Brain pericyte (primary cell): ENCODE data around the gene CHCHD5.
"Not testable (repeated sequence)": the region's sequence is repeated elsewhere in the genome, so short reads cannot be mapped to it uniquely, and the experiment has no call there.

Experiments
- DNase-seq: peaks from one replicate; pipeline ENCODE4 v3.0.0-alpha.2; 2012; ENCODE audit warnings: low read depth, low spot score

CHCHD5 gene

DNA sequence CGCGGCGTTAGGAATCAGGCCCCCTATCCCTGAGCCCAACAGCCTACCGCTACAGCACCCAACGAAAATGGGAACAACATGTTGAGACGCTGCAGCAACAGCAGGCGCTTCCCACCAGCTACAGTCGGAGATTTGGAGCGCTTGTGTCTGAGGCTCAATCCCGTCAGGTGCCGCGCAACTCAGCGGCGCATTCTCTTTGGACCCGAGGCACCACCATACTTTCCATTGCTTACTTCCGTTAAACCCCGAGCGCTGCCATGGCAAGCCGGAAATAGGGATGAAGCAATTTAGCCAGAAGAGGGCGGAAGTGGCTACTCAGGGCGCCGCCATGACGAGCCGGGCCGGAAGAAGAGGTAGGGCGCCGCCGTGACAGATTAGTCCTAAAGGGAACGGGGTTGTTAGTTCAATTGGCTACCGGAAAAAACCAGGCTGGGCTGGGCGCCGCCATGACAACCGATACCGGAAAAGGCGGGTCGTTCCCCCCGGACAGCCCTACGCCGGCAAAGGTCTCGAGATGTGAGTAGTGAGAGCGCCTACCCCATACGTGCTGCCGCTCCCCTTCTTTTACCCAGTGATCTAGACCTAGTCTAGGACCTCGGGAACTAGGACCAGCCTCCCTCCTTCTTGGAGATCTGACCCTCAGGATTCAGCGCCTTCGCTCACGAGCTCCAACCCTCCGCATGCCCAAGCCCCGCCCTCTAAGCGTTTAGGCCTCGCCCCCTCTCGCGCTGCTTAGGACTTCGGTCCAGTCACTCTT lies at the start of gene CHCHD5:
Gene CHCHD5, plus strand, starts transcription at position 476 of the 757 bp plus-strand sequence. Its CDS starts 39 bp downstream, at position 515.
- DNase-seq = peak; percentile 80

- no peak for DNase-seq
These were observed 49.6 kb upstream of the CHCHD5 start for GRCh38 chr2:112534826-112535225.

GRCh38 chr2:112536665-112537064 lies 47.7 kb upstream of the CHCHD5 start:
- not testable (repeated sequence) for DNase-seq

DNA sequence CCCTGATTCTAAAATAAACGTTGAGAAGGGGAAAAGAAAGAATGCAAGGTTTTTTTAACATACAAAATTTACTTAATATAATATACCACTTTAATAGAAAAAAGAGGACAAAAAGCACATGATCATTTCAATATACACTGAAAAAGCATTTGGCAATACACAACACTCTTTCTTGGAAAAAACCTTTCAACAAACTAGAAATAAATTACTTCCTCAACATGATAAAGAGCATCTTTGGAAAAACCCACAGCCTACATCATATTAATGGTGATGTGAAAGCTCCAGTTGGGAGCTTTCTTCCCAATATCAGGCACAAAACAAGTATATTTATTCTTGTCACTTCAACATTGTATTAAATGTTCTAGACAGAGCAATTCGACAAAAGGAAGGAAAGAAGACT lies 45.1 kb upstream of the CHCHD5 start:
- DNase-seq = no peak

DNA sequence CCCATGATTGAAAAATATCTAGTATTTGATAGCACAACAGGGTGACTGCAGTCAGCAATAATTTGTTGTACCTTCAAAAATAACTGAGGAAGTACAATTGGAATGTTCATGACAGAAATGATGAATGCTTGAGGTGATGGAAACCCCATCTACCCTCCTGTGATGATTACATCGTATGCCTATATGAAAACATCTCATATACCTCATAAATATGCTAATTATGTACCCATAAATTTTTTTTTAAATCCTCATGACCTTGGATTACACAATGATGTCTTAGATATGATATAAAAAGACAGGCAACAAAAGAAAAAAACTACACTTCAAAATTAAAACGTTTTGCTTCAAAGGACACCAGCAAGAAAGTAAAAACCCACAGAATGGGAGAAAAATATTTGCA lies 43.5 kb upstream of the CHCHD5 start:
- no peak for DNase-seq

DNA sequence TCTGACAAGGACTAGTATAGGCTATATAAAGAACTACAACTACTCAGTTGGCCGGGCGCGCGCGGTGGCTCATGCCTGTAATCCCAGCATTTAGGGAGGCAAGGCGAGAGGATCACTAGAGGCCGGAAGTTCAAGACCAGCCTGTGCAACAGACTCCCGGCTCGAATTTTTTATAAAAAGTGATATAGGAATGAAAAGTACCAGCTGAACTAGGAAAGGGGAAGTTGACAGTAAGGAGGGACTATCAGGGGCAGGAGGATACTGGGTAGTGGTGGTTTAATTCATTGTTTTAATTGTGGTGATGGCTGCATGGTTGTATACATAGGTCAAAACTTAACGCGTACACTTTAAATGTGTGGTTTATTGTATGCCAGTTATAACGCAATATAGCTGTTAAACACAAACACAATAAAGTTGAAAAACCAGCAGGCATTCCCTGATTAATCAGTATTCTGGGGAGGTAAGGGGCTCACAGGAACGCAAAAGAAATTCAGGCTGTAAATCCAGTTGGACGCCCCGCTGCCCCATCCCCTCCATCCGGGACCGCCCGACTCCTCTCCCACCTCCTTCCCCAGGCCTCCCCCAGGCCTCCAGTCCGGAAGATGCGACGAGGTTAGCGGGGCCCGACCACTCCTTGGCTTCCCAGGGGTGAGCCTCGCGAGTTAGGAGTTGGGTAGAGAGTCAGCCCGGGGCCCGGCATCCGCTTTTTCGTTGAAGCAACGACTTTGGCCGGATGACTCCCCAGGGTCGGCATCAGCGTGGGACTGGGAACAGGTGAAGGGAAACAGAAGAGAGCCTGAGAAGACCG lies 42.9 kb upstream of the CHCHD5 start:
- DNase-seq = no peak

DNA sequence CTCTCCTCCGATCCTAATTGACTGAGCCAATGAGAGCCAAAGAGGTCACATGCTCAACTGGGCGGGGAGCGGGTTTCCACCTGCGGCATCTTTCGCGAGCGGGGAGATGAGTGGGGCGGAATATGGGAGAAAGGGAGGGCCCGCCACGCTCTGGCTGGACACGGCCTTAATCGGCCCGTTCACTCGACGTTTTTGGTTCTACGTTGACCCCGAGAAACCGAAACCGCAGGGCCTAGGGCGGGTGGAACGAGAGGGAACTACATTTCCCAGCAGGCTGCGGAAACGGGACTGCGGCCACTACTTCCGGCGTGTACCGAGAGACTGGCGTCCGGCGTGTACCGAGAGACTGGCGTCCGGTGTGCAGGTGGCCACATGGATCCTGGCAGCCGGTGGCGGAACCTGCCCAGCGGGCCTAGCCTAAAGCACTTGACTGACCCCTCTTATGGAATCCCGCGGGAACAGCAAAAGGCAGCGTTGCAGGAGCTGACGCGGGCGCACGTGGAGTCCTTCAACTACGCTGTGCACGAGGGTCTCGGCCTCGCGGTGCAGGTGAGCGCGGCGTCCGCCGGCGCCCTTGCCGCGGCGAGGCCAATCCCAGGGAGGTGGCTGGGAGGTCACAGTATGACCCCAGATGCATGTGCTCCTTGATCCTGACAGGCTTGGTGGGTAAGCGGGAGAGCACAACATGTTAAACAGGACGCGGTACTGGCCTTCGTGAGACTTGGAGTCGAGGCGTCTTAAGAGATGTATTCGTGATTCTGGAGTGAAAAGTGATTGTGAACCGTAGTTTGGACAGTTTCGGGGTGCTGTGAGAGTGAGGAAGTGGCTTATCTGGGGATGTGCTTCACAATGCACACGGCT lies 42.1 kb upstream of the CHCHD5 start, which contains the start of gene POLR1B:
Gene POLR1B, plus strand, starts transcription at position 343 of the 861 bp plus-strand sequence. Its CDS starts 30 bp downstream, at position 373.
- peak; percentile 45 for DNase-seq

DNA sequence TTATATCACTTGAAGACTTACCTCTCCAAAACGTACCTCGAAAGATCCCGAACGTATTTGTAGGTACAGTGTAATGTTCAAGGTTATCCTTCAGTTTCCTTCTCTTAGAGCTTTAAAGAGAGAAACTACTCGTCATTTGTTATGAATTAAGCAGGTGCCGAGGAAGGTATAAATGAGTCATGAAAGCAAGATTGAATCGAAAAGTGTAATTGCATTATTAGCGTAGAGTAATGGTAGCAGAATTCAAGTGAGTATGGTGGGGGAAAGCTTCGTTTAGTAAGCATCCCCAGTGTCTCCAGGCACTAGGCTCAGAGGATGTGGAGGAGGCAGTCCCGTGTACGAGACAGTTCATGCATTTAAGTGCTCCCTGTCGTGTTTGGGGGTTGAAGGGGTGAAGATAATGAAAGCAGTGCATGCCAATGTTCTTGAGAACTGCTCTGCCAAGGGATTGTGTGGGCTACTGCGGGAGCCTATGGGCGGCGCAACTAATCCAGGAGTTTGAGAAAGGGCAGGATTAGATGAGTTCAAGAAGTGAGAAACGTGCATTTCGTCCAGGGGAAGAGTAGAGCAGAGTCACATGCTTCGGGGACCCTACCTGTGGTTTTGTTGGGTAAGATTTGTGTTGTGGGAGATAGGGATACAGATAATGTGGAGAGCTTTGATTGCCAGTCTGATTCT lies 41.3 kb upstream of the CHCHD5 start:
- DNase-seq = no peak

GRCh38 chr2:112547333-112547732 lies 37.1 kb upstream of the CHCHD5 start:
- no peak for DNase-seq

GRCh38 chr2:112548980-112549379 lies 35.4 kb upstream of the CHCHD5 start:
- DNase-seq = no peak

DNA sequence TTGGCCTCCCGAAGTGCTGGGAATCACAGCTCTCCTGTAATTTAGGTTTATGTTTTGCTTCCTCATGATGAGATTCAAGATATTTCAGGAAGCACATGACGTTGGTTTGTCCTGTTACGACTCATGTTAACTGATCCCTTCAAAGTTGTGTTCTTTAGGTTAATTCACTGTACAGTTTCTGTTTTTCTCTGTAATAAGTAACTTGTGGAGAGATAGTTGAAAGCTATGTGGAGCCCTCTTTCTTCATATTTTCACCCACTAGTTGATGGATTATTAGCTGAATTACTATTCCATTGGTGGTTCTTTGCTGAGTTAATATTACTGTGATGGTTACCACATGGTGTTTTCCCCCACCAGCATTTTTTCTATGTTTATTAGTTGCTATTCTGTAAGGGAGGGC lies 18.3 kb upstream of the CHCHD5 start:
- no peak for DNase-seq

DNA sequence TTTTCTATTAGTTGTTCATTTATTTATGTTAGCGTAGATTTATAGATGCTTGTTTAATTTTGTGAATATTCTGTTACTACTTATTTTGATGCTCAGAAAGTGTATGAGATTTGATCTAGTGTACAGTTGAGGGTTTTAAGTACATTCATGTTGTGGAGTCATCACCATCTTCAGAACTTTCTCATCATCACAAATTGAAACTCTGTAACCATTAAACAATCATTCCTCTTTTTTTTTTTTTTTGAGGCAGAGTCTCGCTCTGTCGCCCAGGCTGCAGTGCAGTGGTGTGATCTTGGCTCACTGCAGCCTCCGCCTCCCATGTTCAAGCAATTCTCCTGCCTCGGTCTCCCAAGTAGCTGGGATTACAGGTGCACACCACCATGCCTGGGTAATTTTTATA lies 17.9 kb upstream of the CHCHD5 start:
- DNase-seq = not testable (repeated sequence)

DNA sequence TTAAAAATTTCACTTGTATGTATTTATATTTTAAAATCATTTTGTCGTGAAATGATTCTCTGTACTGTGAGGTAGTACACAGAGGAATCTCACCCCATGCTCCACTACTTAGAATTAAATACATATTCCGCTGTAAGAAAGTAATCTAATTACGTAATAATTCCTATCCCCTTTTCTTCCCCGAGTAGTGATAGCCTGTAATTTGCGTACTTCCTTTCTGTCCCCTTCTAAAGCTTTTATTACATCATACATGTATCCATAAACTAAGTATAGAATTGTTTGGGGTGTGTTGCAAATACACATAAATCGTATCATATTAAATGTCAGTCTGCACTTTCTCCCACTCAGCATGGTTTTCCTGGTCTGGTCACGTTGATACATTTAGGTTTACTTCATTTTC lies 12.4 kb upstream of the CHCHD5 start:
- no peak for DNase-seq

- DNase-seq = no peak
These were observed 6.7 kb upstream of the CHCHD5 start for GRCh38 chr2:112577756-112578155.

- DNase-seq = no peak
These were observed 5.2 kb upstream of the CHCHD5 start for GRCh38 chr2:112579241-112579640.

GRCh38 chr2:112580084-112580483 lies 4.3 kb upstream of the CHCHD5 start:
- no peak for DNase-seq

DNA sequence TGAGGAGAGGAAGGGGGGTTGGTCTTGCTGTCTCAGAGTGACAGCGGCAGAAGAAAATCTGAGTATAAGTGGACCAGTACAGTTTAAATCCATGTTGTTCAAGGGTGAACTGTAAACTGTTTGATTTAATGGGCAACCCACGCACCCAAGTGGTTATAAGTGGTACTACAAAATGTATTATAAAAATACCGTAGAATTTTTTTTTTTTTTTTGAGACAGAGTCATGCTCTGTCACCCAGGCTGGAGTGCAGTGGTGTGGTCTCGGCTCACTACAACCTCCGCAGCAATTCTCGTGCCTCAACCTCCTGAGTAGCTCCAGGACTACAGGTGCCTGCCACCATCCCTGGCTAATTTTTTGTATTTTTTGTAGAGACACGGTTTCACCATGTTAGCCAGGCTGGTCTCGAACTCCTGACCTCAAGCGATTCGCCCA lies 2.1 kb upstream of the CHCHD5 start:
- no peak for DNase-seq

DNA sequence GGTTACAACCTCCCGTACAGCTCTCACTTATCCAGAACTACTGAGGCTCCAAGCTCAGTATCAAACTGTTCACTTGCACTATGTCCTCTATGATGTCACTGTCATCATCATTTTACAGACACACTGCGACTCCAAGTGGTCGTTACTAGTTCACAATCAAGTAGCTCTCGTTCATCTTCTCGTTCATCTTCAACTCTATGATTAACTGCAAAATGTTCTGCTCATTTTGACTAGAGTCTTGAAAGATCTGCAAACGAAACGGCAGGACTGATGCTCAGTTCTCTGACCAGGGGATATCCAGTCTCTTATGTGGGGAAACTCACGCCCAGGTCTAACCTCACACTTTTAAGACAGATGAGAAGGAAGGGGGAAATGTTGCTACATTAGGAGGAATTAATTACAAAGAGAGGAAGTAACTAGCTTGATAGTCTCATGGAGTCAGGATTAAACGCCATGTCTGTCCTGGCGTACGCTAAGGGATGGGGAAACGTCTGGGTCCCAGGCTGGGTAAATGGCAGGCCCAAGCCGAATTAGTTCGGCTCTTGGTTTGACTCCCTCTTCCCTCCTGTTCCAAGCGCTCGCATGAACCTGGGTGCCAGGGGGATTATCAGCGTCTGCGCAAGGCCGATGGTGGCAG lies 794 bp upstream of the CHCHD5 start:
- DNase-seq = no peak

- no peak for DNase-seq
These were observed 462 bp downstream of the CHCHD5 start for GRCh38 chr2:112584891-112585250.

- no peak for DNase-seq
These were observed 991 bp downstream of the CHCHD5 start for GRCh38 chr2:112585400-112585799.
